Gastroesophageal sphincter (tissue), 2 donors: ENCODE results near the gene RILP.

Source experiments
- EP300 ChIP-seq: sonication (generic); formaldehyde crosslinking; IDR thresholded peaks from one replicate; pipeline ENCODE4 v1.6.1; 2017; ENCODE audit warnings: antibody characterized with exemption, mild to moderate bottlenecking
- POLR2A ChIP-seq, 2 donors: fragments of 450-650 bp; IDR thresholded peaks; one replicate each; pipeline ENCODE4 v1.6.1; 2017; ENCODE audit warnings: antibody characterized with exemption in 2 of 2, mild to moderate bottlenecking in 2 of 2, moderate library complexity in 1 of 2

DNA sequence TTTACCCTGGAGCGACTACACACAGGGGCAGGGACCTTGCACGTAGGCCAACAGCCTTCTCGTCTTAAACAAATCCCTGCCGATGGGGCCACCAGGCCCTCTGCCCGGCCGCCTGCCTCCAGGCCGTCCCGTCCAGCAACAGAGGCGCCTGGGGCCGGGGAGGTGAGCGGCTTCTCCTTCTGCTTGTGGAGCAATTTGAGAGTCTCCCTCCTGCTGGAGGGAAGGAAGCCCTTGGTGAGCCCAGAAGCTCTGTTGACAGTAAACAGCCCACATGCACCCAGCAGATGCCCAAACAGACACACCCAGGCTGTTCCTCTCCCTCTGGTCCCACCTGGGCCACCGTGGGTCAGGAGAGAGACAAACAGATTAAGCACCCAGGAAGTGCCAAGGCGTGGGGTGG is 29.2 kb downstream of the RILP start:
- TF ChIP-seq EP300 (no peak), POLR2A (IDR thresholded peaks at IDR 0.05) (no peak)
